GM19025 (cell line): ENCODE results near the gene COL6A2.
"Not testable (repeated sequence)": the region's sequence is repeated elsewhere in the genome, so short reads cannot be mapped to it uniquely, and the experiment has no call there.

Experiments used
- ATAC-seq: cut with Tn5 transposase; IDR thresholded peaks from one replicate; pipeline ENCODE4 v1.9.1; 2021; ENCODE audit warnings: mild to moderate bottlenecking, low read depth, moderate library complexity; ENCODE audit not compliant: unreplicated experiment

Gene COL6A2

DNA sequence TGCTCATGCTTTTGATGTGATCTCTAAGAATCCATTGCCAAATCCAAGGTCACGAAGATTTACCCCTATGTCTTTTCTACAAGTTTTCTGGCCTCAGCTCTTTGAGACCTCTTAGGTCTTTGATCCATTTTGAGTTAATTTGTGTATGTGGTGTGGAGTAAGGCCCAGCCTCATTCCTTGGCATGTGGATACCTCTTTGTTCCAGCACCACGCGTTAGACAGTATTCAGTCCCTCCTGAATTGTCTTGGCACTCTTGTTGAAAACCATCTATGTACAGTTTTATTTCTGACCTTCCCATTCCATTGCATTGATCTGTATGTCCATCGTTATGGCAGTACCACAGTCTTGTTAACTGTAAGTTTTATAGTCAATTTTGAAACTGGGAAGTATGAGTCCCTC lies 65.5 kb downstream of the COL6A2 start:
- ATAC-seq, result no peak

DNA sequence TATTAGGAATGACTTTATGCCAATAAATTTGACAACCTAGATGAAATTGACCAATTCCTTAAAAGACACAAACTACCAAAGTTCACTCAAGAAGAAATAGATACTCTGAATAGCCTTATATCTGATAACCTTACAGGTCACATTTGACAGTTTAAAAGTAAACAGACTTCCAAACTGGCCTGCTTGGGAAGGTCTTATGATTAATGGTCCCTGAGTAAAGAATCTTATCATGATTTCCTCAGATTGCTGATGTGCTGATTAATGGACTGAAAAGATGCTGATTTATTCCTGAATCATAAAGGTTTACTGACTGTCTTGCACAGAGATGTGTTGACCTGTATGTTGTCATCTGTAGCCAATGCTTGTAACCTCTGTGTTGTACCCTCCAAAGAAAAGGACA lies 67.2 kb downstream of the COL6A2 start:
- no peak for ATAC-seq

DNA sequence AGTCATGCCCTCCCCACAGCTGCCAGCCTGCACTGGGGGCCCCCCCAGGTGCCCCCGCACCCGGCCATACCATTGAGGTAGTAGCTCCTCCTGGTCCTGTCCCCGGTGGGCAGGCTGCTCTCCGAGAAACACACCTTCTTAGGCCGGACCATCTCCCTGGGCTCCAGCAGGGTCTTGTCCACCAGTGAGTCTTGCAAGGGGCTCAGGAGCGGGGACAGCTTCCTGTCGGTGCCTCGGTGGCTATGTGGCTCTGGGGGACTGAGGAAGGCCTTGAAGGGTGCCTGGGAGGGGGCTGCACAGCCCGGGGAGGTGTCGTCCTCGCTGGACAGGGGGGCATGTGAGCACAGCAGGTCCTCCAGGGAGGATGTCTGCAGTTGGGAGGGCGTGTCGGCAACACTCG lies 70.3 kb downstream of the COL6A2 start:
- no peak for ATAC-seq

DNA sequence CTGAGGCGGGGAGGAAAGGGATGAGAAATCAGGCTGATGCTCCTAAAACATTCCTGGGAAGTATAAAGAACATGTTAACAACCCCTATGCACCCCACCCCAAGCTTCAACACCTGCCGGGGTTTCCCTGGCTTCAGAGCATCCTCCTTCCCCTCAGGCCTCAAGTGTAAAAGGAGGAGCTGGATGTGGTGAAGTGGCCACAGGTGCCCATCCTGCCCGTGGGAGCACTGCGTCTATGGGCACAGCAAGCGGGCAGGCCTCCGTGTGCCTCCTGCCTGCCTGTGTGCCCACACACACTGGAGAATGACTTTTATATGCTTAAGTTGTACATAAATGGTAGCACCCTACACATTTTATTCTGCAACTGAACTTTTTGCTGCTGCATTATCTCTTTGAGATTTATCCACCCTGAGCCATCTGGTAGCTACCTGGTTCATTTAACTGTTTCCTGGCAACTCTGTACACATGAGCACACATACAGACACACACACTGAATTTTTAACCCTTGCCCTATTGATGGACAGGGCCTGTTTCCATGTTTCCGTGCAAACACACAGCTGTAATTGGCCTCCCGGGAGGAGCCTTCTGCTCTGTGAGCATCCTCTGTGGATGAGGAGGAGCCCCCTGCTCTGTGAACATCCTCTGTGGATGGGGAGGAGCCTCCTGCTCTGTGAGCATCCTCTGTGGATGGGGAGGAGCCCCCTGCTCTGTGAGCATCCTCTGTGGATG lies 70.9 kb downstream of the COL6A2 start:
- no peak for ATAC-seq

DNA sequence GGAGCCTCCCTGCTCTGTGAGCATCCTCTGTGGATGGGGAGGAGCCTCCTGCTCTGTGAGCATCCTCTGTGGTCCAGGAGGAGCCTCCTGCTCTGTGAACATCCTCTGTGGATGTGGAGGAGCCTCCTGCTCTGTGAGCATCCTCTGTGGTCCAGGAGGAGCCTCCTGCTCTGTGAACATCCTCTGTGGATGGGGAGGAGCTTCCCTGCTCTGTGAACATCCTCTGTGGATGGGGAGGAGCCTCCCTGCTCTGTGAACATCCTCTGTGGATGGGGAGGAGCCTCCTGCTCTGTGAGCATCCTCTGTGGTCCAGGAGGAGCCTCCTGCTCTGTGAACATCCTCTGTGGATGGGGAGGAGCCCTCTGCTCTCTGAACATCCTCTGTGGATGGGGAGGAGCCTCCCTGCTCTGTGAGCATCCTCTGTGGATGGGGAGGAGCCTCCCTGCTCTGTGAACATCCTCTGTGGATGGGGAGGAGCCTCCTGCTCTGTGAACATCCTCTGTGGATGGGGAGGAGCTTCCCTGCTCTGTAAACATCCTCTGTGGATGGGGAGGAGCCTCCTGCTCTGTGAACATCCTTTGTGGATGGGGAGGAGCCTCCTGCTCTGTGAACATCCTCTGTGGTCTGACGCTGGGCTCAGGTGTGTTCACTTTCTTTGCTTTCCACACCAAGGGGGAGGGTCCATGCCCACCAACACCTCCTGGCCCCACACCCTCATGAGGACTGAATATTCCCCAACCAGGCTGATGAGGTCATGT lies 72.7 kb downstream of the COL6A2 start:
- not testable (repeated sequence) for ATAC-seq

DNA sequence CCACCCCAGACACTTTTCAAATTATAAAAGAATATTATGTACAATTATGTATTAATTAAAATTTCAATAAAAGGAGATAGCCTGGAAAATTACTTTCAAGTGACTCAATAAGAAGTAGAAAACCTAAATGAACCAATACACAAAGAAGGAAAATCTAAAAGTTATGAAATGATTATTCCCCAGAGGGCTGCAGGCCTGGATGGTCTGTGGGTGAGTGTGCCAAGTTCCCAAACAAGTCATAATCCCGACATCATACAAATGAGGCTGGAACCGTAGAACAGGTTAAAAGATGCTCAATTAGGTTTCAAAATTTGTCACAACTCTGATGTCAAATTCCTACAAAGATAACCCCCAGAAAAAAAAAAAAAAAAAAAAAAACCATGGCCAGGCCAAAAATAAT lies 73.7 kb downstream of the COL6A2 start:
- no peak for ATAC-seq

DNA sequence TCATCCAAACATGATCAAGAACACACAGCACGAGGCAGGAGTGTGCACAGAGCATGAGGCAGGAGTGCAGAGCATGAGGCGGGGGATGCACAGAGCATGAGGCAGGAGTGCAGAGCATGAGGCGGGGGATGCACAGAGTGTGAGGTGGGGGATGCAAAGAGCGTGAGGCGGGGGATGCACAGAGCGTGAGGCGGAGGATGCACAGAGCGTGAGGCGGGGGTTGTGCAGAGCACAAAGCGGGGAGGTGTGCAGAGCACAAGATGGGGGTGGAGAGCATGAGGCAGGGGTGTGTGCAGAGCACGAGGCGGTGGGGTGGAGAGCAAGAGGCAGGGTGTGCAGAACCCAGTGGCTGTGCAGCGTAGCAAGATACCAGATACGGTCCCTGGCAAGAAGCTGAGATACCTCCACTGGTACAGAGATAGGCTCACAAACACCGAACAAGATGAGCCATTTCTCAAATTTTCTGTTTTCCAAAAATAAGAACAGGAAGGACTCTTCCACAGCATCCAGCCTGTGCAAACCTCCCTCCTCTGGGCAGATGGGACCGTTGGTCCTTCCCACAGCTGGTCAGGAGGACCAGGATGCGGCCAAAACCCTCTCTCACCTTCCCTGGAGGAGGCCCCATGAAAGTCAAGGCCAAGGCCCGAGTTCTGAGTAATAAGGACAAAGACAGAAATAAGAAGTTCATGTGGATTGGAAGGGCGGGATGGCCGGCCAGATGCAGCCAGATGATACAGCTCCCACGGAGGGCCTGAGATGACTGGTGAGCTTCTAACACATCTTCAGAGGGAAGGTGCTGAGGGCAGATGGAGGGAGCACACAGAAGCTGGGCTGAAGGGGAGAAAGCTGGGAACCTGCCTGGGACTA lies 74.3 kb downstream of the COL6A2 start:
- ATAC-seq, result no peak

DNA sequence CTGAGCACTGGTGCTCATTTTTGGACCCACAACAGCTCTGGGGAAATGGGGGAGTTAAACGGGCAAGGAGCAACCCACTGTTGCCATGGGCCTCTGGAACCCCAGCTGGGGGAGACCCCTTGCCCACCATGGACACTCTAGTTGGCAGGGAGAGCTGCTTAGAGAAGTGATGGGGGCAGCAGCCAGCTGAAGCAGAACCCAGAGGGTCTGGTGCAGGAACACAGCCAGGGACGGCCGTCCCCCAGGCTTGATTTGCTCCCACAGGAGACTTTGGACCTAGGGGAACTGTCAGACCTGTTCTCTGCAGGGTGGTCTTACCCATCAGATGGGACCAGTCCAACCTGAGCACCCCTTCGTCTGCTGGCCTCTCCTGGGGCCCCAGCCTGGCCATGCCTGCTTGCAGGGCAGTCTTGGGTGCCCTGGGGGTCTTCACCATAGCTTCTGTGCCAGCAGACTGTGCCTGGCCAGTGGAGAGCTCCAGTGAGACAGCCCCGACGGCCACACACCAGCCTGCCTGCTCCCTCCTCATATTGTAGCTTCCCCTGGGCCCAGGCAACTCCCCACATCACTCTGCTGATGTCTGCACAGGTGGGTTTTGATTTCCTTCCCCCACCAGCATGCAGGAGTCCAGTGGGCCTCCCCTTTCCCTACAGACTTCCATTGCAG lies 75.1 kb downstream of the COL6A2 start:
- no peak for ATAC-seq

DNA sequence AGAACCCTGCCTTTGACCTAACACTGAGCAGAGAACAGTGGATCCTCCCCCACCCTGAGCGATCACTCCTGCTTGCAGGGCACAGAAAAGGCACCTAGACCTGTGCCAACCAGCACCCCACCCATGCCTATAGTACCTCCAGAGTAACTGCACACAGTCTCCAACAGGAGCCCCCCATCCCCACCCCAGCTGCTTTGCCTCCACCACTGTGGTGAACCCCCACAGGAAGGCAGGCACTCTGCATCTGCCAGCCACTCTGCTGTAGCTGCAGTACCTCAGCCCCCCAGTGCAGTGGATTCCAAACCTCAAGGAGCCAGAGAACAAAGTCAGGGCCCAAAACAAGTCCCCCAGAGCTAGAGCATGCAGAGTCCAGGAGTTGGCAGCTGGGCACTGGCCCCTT lies 75.7 kb downstream of the COL6A2 start:
- no peak for ATAC-seq

DNA sequence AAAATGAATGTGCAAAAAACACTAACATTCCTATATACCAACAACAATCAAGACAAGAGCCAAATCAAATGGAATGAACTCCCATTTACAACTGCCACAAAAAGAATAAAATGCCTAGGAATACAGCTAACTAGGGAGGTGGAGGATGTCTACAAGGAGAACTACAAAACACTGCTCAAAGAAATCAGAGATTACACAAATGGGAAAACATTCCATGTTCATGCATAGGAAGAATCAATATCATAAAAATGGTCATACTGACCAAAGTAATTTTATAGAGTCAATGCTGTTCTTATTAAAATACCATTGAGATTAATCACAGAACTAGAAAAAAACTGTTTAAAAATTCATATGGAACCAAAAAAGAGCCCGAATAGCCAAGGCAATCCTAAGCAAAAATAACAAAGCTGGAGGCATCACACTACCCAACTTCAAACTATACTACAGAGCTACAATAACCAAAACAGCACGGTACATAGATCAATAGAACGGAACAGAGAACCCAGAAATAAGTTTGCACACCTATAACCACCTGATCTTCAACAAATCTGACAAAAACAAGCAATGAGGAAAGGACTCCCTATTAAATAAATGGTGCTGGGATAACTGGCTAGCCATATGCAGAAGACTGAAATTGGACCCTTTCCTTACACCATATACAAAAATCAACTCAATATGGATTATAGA lies 78.7 kb downstream of the COL6A2 start:
- not testable (repeated sequence) for ATAC-seq

DNA sequence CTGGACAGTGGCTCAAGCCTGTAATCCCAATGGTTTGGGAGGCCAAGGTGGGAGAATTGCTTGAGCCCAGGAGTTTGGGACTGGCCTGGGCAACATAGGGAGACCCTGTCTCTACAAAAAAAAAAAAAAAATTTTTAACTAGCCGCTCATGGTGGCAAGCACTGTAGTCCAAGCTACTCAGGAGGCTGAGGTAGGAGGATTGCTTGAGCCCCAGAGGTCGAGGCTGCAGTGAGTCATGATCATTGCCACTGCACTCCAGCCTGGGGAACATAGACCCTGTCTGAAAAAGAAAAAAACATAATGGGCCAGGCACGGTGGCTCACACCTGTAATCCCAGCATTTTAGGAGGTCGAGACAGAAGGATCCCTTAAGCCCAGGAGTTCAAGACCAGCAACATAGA lies 81.0 kb downstream of the COL6A2 start:
- no peak for ATAC-seq
